C4-2B (cell line): ENCODE data around the gene FPR3.

Experiments
- ZFX ChIP-seq: fragments of 450-650 bp; IDR thresholded peaks from 2 replicates; pipeline ENCODE4 v1.6.1; 2017
- TF ChIP-seq, protein P1 (sequence below): fragments of 450-650 bp; conservative IDR thresholded peaks from 2 replicates; pipeline ENCODE4 v1.5.1; 2017; ENCODE audit warnings: mild to moderate bottlenecking

GRCh38 chr19:51822946-51823345 is 28.0 kb downstream of the FPR3 start:
- TF ChIP-seq, protein P1, sequence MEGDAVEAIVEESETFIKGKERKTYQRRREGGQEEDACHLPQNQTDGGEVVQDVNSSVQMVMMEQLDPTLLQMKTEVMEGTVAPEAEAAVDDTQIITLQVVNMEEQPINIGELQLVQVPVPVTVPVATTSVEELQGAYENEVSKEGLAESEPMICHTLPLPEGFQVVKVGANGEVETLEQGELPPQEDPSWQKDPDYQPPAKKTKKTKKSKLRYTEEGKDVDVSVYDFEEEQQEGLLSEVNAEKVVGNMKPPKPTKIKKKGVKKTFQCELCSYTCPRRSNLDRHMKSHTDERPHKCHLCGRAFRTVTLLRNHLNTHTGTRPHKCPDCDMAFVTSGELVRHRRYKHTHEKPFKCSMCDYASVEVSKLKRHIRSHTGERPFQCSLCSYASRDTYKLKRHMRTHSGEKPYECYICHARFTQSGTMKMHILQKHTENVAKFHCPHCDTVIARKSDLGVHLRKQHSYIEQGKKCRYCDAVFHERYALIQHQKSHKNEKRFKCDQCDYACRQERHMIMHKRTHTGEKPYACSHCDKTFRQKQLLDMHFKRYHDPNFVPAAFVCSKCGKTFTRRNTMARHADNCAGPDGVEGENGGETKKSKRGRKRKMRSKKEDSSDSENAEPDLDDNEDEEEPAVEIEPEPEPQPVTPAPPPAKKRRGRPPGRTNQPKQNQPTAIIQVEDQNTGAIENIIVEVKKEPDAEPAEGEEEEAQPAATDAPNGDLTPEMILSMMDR: no peak
- TF ChIP-seq ZFX: no peak
